Fibroblast of the aortic adventitia (primary cell): ENCODE measurements around the gene ARL5C. TPM values are rescaled to one million over a fixed set of nuclear protein-coding genes. Genes with fewer than 3 reads are reported as not detected.

Experiments used
- DNase-seq: peaks from one replicate; pipeline ENCODE4 v3.0.0-alpha.2; 2010; ENCODE audit warnings: low read depth
- H3K4me3 ChIP-seq: 2 replicates; pipeline ENCODE4 v1.5.1; 2011; ENCODE audit warnings: low read depth, mild to moderate bottlenecking, control low read depth, low read length, moderate library complexity
- CTCF ChIP-seq: IDR thresholded peaks from 2 replicates; pipeline ENCODE4 v1.5.1; 2011; ENCODE audit warnings: mild to moderate bottlenecking, low read length, control low read depth, inconsistent platforms; ENCODE audit not compliant: insufficient read depth
- total RNA-seq: library from RNA; depleted of rRNA; stranded (reverse); fragments of >200 nt; gene quantifications from 2 replicates; pipeline ENCODE4 v1.2.3, GENCODE V29; 2012; ENCODE audit warnings: low replicate concordance

Gene ARL5C
- total RNA-seq, 1 donor: not detected

- H3K4me3 ChIP-seq: no peak overlapping the region
- no peak for TF ChIP-seq CTCF
- DNase-seq: no peak
Observed at GRCh38 chr17:39118674-39119419, 47.1 kb downstream of the ARL5C start.

GRCh38 chr17:39116224-39116623, 49.7 kb downstream of the ARL5C start:
- H3K4me3 ChIP-seq: no peak overlapping the region
- no peak for DNase-seq
- TF ChIP-seq CTCF: no peak

GRCh38 chr17:39115135-39115534, 50.8 kb downstream of the ARL5C start:
- H3K4me3 ChIP-seq: no peak overlapping the region
- DNase-seq: peak; percentile 49
- TF ChIP-seq CTCF: no peak

GRCh38 chr17:39114723-39115122, 51.2 kb downstream of the ARL5C start:
- no peak for TF ChIP-seq CTCF
- H3K4me3 ChIP-seq: no peak overlapping the region
- DNase-seq: peak; percentile 29

GRCh38 chr17:39113871-39114270, 52.1 kb downstream of the ARL5C start:
- DNase-seq: no peak
- TF ChIP-seq CTCF: no peak
- H3K4me3 ChIP-seq: no peak overlapping the region

GRCh38 chr17:39110435-39111136, 55.4 kb downstream of the ARL5C start:
- H3K4me3 ChIP-seq: no peak overlapping the region
- no peak for TF ChIP-seq CTCF
- no peak for DNase-seq
